Lower leg skin (tissue), 3 donors: ENCODE data around the gene RAB1A.

Experiments
- POLR2A ChIP-seq, 2 donors: fragments of 450-650 bp; IDR thresholded peaks; one replicate each; pipeline ENCODE4 v1.6.1; 2016 to 2017; ENCODE audit warnings: antibody characterized with exemption in 2 of 2, mild to moderate bottlenecking in 1 of 2, moderate library complexity in 1 of 2
- TF ChIP-seq, protein P1 (sequence below), 3 donors: fragments of 450-650 bp; IDR thresholded peaks; one replicate each; pipeline ENCODE4 v1.5.1; 2016; ENCODE audit warnings: antibody characterized with exemption in 3 of 3, mild to moderate bottlenecking in 3 of 3, moderate library complexity in 2 of 3

DNA sequence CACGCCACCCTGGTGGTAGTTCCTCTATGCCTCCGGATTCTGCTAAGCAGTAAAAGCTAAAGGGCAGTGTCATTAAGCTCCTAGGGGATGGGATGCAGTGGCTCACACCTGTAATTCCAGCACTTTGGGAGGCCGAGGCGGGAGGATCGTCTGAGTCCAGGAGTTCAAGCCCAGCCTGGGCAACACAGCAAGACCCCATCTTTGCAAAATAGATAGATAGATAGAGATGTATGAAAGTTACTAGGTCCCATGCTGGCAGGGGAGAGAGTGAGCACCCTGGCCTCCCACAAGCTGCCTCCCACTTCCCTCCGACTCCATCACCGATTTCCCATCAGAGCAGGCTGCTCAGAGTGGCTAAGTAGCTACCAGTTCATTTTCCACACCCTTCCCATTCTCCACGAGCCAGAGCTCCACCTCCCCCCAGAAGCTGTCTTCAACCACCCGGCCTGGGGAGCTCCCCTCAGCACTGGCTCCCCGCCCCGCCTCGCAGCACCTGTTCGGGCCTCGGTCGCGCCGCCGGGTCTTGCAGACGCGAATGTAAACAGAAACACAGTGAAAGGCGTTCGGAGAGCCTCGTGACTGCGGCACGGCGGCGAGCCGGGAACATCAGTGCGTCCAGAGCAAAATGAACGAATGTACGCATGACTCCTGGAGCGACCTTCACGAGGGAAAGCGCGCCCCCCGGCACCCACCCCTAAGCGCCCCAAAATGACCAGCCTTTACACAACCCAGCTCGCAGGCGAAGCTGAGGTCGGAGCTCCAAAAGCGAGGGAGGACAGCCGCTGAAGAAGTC, 74.3 kb downstream of the RAB1A start:
- TF ChIP-seq, protein P1, sequence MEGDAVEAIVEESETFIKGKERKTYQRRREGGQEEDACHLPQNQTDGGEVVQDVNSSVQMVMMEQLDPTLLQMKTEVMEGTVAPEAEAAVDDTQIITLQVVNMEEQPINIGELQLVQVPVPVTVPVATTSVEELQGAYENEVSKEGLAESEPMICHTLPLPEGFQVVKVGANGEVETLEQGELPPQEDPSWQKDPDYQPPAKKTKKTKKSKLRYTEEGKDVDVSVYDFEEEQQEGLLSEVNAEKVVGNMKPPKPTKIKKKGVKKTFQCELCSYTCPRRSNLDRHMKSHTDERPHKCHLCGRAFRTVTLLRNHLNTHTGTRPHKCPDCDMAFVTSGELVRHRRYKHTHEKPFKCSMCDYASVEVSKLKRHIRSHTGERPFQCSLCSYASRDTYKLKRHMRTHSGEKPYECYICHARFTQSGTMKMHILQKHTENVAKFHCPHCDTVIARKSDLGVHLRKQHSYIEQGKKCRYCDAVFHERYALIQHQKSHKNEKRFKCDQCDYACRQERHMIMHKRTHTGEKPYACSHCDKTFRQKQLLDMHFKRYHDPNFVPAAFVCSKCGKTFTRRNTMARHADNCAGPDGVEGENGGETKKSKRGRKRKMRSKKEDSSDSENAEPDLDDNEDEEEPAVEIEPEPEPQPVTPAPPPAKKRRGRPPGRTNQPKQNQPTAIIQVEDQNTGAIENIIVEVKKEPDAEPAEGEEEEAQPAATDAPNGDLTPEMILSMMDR (IDR thresholded peaks at IDR 0.05): no peak
- TF ChIP-seq POLR2A (IDR thresholded peaks at IDR 0.05): no peak
